H1 (cell line): Measurements from ENCODE around the gene RNASEL. TPM values are rescaled to one million over a fixed set of nuclear protein-coding genes. Genes with fewer than 3 reads are reported as not detected.

Source experiments
- CTCF ChIA-PET: fragments of 300-600 bp; sonication (Branson Sonifier 250); formaldehyde crosslinking; loops from one replicate; lab custom pipeline; 2021; ENCODE audit not compliant: partially characterized antibody; lab: Charles Lee
- POLR2A ChIA-PET: fragments of 300-600 bp; sonication (Branson Sonifier 250); formaldehyde crosslinking; loops from one replicate; lab custom pipeline; 2021; ENCODE audit warnings: inconsistent platforms; ENCODE audit not compliant: partially characterized antibody; lab: Charles Lee
- DNase-seq, 2 experiments: peaks; one replicate each; pipeline versions ENCODE4 v3.0.0 to v3.0.0-alpha.2; 2010 to 2022; ENCODE audit warnings: low spot score in 2 of 2, low read depth in 1 of 2, mixed read lengths in 1 of 2
- FAIRE-seq: peaks from 2 replicates; lab custom pipeline; 2011; peaks lifted over from hg19 to GRCh38; lab: Jason Lieb, UNC
- H2AFZ ChIP-seq: 2 replicates; pipeline ENCODE4 v1.8.1; 2012; ENCODE audit warnings: low read length, inconsistent platforms
- H2AK5ac ChIP-seq: 2 replicates; pipeline ENCODE4 v1.6.1; 2013; ENCODE audit warnings: low read depth, low read length
- H2BK120ac ChIP-seq: replicated peaks from 2 replicates; pipeline ENCODE3; 2013; ENCODE audit warnings: low read depth, low read length, inconsistent platforms
- H2BK12ac ChIP-seq: 2 replicates; pipeline ENCODE4 v1.6.1; 2013; ENCODE audit warnings: low read depth, low read length
- H2BK15ac ChIP-seq: 2 replicates; pipeline ENCODE4 v1.6.1; 2013; ENCODE audit warnings: low read length
- H2BK20ac ChIP-seq: 2 replicates; pipeline ENCODE4 v1.6.1; 2013; ENCODE audit warnings: low read length
- H2BK5ac ChIP-seq: 2 replicates; pipeline ENCODE4 v1.6.1; 2013; ENCODE audit warnings: low read depth, low read length
- H3K14ac ChIP-seq: 2 replicates; pipeline ENCODE4 v1.6.1; 2013; ENCODE audit warnings: inconsistent platforms; ENCODE audit not compliant: insufficient read length
- H3K18ac ChIP-seq: 2 replicates; pipeline ENCODE4 v1.6.1; 2013; ENCODE audit warnings: low read length; ENCODE audit errors: extremely low read depth
- H3K23ac ChIP-seq: 2 replicates; pipeline ENCODE4 v1.6.1; 2013; ENCODE audit warnings: inconsistent platforms; ENCODE audit not compliant: insufficient read length
- H3K23me2 ChIP-seq: 2 replicates; pipeline ENCODE4 v1.6.1; 2013; ENCODE audit warnings: low read depth, low read length
- H3K27ac ChIP-seq: 2 replicates; pipeline ENCODE4 v1.6.1; 2011; ENCODE audit warnings: low read depth, low read length, inconsistent platforms
- H3K27me3 ChIP-seq, 4 experiments: replicated peaks in 1 of 4; 1 replicate in 1 of 4; 2 replicates in 3 of 4; pipeline versions ENCODE4 v1.6.1 to v1.8.1; 2011 to 2013; ENCODE audit warnings: low read length in 3 of 4, mild to moderate bottlenecking in 3 of 4, inconsistent platforms in 2 of 4, mixed read lengths in 2 of 4, moderate library complexity in 1 of 4; ENCODE audit not compliant: control insufficient read depth in 3 of 4, insufficient read depth in 3 of 4; ENCODE audit errors: extremely low read depth in 1 of 4
- H3K36me3 ChIP-seq, 4 experiments: 2 replicates each; pipeline versions ENCODE4 v1.6.1 to v1.8.1; 2011 to 2013; ENCODE audit warnings: mild to moderate bottlenecking in 4 of 4, low read length in 3 of 4, moderate library complexity in 2 of 4, control low read depth in 1 of 4, inconsistent platforms in 1 of 4; ENCODE audit not compliant: insufficient read depth in 4 of 4, control insufficient read depth in 2 of 4
- H3K4ac ChIP-seq: replicated peaks from 2 replicates; pipeline ENCODE3; 2013; ENCODE audit warnings: low read length, low read depth, mixed read lengths, inconsistent platforms; ENCODE audit not compliant: insufficient read length
- H3K4me1 ChIP-seq, 4 experiments: replicated peaks in 1 of 4; 1 replicate in 1 of 4; 2 replicates in 3 of 4; pipeline versions ENCODE4 v1.6.1 to v1.8.1; 2011 to 2013; ENCODE audit warnings: low read length in 3 of 4, inconsistent platforms in 2 of 4, mixed read lengths in 1 of 4; ENCODE audit not compliant: insufficient read depth in 4 of 4, control insufficient read depth in 3 of 4
- H3K4me2 ChIP-seq, 2 experiments: 2 replicates each; pipeline versions ENCODE4 v1.6.1 to v1.8.1; 2011 to 2013; ENCODE audit warnings: low read depth in 2 of 2, low read length in 2 of 2, control low read depth in 1 of 2, inconsistent platforms in 1 of 2, mild to moderate bottlenecking in 1 of 2; ENCODE audit not compliant: insufficient read depth in 1 of 2
- H3K4me3 ChIP-seq, 4 experiments: fragments of 200-600, 300-600 bp in 1 of 4; sonication (generic), shearing (Covaris generic), sonication (Bioruptor Twin) in 1 of 4; 2 replicates each; pipeline versions ENCODE4 v1.5.1 to v1.8.1; 2011 to 2016; ENCODE audit warnings: low read length in 4 of 4, low read depth in 3 of 4, control low read depth in 2 of 4, inconsistent platforms in 2 of 4, mild to moderate bottlenecking in 2 of 4, mixed read lengths in 1 of 4, moderate library complexity in 1 of 4; ENCODE audit not compliant: insufficient read depth in 2 of 4; ENCODE audit errors: extremely low read depth in 1 of 4
- H3K56ac ChIP-seq: replicated peaks from 2 replicates; pipeline ENCODE3; 2013; ENCODE audit warnings: low read depth, mild to moderate bottlenecking, mixed read lengths, low read length, inconsistent platforms; ENCODE audit not compliant: insufficient read length
- H3K79me1 ChIP-seq: 2 replicates; pipeline ENCODE4 v1.6.1; 2013; ENCODE audit warnings: low read depth, low read length, control low read depth
- H3K79me2 ChIP-seq, 2 experiments: 2 replicates each; pipeline versions ENCODE4 v1.6.1 to v1.8.1; 2012 to 2013; ENCODE audit warnings: low read length in 2 of 2, mild to moderate bottlenecking in 2 of 2, inconsistent platforms in 1 of 2; ENCODE audit not compliant: insufficient read depth in 2 of 2, control insufficient read depth in 1 of 2
- H3K9ac ChIP-seq, 4 experiments: replicated peaks in 1 of 4; 1 replicate in 1 of 4; 2 replicates in 3 of 4; pipeline versions ENCODE4 v1.6.1 to v1.8.1; 2011 to 2013; ENCODE audit warnings: low read depth in 3 of 4, low read length in 3 of 4, control low read depth in 2 of 4, mild to moderate bottlenecking in 2 of 4, moderate library complexity in 2 of 4, inconsistent platforms in 1 of 4; ENCODE audit errors: extremely low read depth in 1 of 4
- H3K9me3 ChIP-seq, 2 experiments: 2 replicates each; pipeline versions ENCODE4 v1.6.1 to v1.8.1; 2012 to 2013; ENCODE audit warnings: mild to moderate bottlenecking in 2 of 2, moderate library complexity in 2 of 2, control low read depth in 1 of 2, inconsistent platforms in 1 of 2, low read depth in 1 of 2, low read length in 1 of 2, mixed read lengths in 1 of 2; ENCODE audit not compliant: insufficient read depth in 2 of 2
- H4K20me1 ChIP-seq, 2 experiments: replicated peaks in 1 of 2; 2 replicates each; pipeline versions ENCODE3 to v1.8.1; 2011 to 2013; ENCODE audit warnings: inconsistent platforms in 2 of 2, low read length in 2 of 2, mild to moderate bottlenecking in 1 of 2; ENCODE audit not compliant: insufficient read depth in 2 of 2, control insufficient read depth in 1 of 2
- H4K5ac ChIP-seq: 2 replicates; pipeline ENCODE4 v1.6.1; 2013; ENCODE audit warnings: low read length, low read depth, mixed read lengths, inconsistent platforms; ENCODE audit not compliant: insufficient read length
- H4K8ac ChIP-seq: 2 replicates; pipeline ENCODE4 v1.8.0; 2013; ENCODE audit warnings: mild to moderate bottlenecking, moderate library complexity, low read length, inconsistent platforms; ENCODE audit not compliant: insufficient read depth; ENCODE audit errors: extremely low read depth
- H4K91ac ChIP-seq: replicated peaks from 2 replicates; pipeline ENCODE3; 2013; ENCODE audit warnings: low read length, mixed read lengths, inconsistent platforms; ENCODE audit not compliant: insufficient read length
- BACH1 ChIP-seq: IDR thresholded peaks from 2 replicates; pipeline ENCODE4 v1.6.1; 2012; ENCODE audit warnings: low read length, improper control_type of control experiment
- BCL11A ChIP-seq, 2 experiments: IDR thresholded peaks; one replicate each; pipeline ENCODE4 v1.6.1; 2011; ENCODE audit warnings: low read depth in 2 of 2, low read length in 2 of 2, mild to moderate bottlenecking in 2 of 2
- RNF2 ChIP-seq: fragments of 200-900, 300-1000 bp; sonication (generic); IDR thresholded peaks from 2 replicates; pipeline ENCODE4 v1.7.1; 2016; ENCODE audit warnings: borderline replicate concordance, low read depth, mild to moderate bottlenecking, antibody characterized with exemption, low read length; ENCODE audit not compliant: poor library complexity, severe bottlenecking; ENCODE audit errors: missing control alignments
- USF2 ChIP-seq: IDR thresholded peaks from 2 replicates; pipeline ENCODE4 v1.6.1; 2011; ENCODE audit warnings: low read length, improper control_type of control experiment
- WGBS, 2 experiments: shearing (Covaris generic) in 1 of 2; methylation state at CpG; one replicate each; pipeline versions ENCODE4 v1.1.6 to v1.1.7; 2013 to 2015; ENCODE audit warnings: low lambda C conversion rate in 2 of 2, mixed read lengths in 2 of 2, inconsistent platforms in 1 of 2, low coverage in 1 of 2, missing lambda C conversion rate in 1 of 2; ENCODE audit not compliant: insufficient replicate concordance in 2 of 2, insufficient coverage in 1 of 2, insufficient read length in 1 of 2; ENCODE audit errors: extremely low coverage in 1 of 2, missing lambda C conversion rate in 1 of 2; 5-methylcytosine and 5-hydroxymethylcytosine counted together
- polyA plus RNA-seq, 7 experiments: library from polyadenylated mRNA; depleted of rRNA in 3 of 7; stranded (reverse) in 5 of 7; unstranded in 2 of 7; fragments of >200 nt in 5 of 7; fragments of 200-250 nt in 2 of 7; gene quantifications; 1 replicate in 5 of 7; 2 replicates in 1 of 7; 4 replicates in 1 of 7; pipeline versions ENCODE4 v1.2.1 to v1.2.3, GENCODE V29; 2011 to 2013; ENCODE audit warnings: missing spikeins in 2 of 7, mixed read lengths in 2 of 7
- total RNA-seq: library from RNA; stranded (reverse); fragmentation: NEBNext Ultra II Directional; extraction: Animal tissue kit (Norgen Biotek cat#: 25700); gene quantifications from 2 replicates; pipeline ENCODE4 v1.2.1, GENCODE V29; 2021

Gene RNASEL
- total and polyA plus RNA-seq, 2 of the 8 experiments (the other 6 are each of a cell fraction or from before 2014, with no cell fraction given): 0.39 to 0.78 TPM

DNA sequence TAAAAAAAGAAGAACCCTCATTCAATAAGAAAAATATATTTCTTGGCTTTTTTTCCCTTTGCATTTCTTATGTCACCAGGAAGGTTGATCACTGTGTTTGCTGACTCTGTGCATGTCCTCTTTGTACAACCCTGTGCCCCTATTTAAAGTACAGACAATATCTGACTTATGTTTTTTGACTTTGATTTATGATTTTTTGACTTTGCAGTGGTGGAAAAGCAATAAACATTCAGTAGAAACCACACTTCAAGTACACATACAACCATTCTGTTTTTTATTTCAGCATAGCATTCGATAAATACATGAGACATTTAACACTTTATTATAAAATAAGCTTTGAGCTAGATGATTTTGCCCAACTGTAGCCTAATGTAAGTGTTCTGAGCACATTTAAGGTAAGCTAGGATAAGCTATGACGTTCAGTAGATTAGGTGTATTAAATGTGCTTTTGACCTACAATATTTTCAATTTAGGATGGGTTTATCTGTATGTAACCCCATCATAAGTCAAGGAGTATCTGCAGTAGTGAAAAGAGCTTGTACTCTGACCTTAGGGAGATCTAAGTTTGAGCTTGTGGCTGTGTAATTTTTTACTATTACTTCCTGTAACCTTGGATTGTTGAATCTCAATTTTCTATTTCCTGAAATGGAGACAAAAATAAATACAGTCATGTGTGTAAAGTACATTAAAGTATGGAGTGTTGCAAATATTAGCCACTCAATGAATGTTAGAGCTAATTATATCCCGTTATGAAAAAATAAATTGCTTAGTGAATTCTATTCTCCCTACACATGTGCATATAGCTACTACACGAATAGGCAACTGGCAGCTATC lies 1.2 kb downstream of the RNASEL start:
- H2AK5ac ChIP-seq: no peak overlapping the region
- H2BK12ac ChIP-seq: no peak overlapping the region
- FAIRE-seq (no peak), DNase-seq (no peak)
- H3K4me3 ChIP-seq: 0 out of 8 replicates have a peak overlapping the region, but pooled peaks of 1 of the 4 experiments have one; percentile 55
- 84% methylated on average over 4 of the region's 4 CpGs; no CpG with 5 or more reads in 1 of the 2 experiments for WGBS, 2 experiments
- no peak overlapping the region for H2BK120ac ChIP-seq
- no peaks in the 10 kb centered on the region for H3K23me2 ChIP-seq
- H4K91ac ChIP-seq: no peak overlapping the region
- H3K18ac ChIP-seq: no peak overlapping the region
- H3K4me2 ChIP-seq: no peak overlapping the region; a peak in 1 of 4 replicates
- TF ChIP-seq RNF2 (no peak), BCL11A (IDR thresholded peaks at IDR 0.05; ENCODE audit: low read depth in 2 of 2, low read length in 2 of 2) (no peak), BACH1 (no peak), USF2 (no peak)
- H3K36me3 ChIP-seq: no peaks in the 10 kb centered on the region
- no peak overlapping the region for H2BK20ac ChIP-seq
- peaks cover 0 to 12% (median 2%) of the 10 kb centered on the region in 4 experiments; a peak in 4 of 7 replicates for H3K4me1 ChIP-seq
- H3K79me2 ChIP-seq: no peaks in the 10 kb centered on the region
- no peak overlapping the region for H4K5ac ChIP-seq
- no peak overlapping the region for H3K9ac ChIP-seq
- POLR2A ChIA-PET: interaction anchor here (0.6 to 1.7 kb wide), 3 partner anchors 13 to 516 kb away, joined by 3 to 4 read pairs (median 4); partner anchors contain the start of gene RGS16
- H3K4ac ChIP-seq: no peak overlapping the region
- no peaks in the 10 kb centered on the region for H4K20me1 ChIP-seq
- H3K23ac ChIP-seq: no peak overlapping the region
- CTCF ChIA-PET: interaction anchor here (1.1 to 37.1 kb wide), 5 partner anchors 10 to 203 kb away, joined by 3 to 1131 read pairs (median 4); partner anchors contain the start of gene NPL
- H2BK5ac ChIP-seq: no peak overlapping the region
- 0 out of 2 replicates have a peak overlapping the region, but pooled peaks have one; percentile 91 for H2AFZ ChIP-seq
- H3K27ac ChIP-seq: no peak overlapping the region
- no peak overlapping the region for H4K8ac ChIP-seq
- H3K56ac ChIP-seq: no peak overlapping the region
- no peaks in the 10 kb centered on the region for H3K9me3 ChIP-seq
- H3K27me3 ChIP-seq: no peaks in the 10 kb centered on the region
- no peak overlapping the region for H3K14ac ChIP-seq
- no peaks in the 10 kb centered on the region for H3K79me1 ChIP-seq
- no peak overlapping the region for H2BK15ac ChIP-seq
